Omental fat pad (tissue), 4 donors: ENCODE results near the gene KCNJ15. TPM values are rescaled to one million over a fixed set of nuclear protein-coding genes. Genes with fewer than 3 reads are reported as not detected.

Experiments used
- ATAC-seq: fragments of 150-250 bp; one replicate; pipeline ENCODE4 v1.9.1; 2016; ENCODE audit warnings: mild to moderate bottlenecking, moderate library complexity; ENCODE audit not compliant: low FRiP score
- DNase-seq: peaks from one replicate; pipeline ENCODE4 v3.0.0-alpha.2; 2019; ENCODE audit warnings: low spot score
- total RNA-seq, 4 donors: library from RNA; depleted of rRNA; stranded (reverse); fragments of >200 nt; gene quantifications; one replicate each; pipeline ENCODE4 v1.1.0, GENCODE V29; 2016
- TF ChIP-seq, protein P1 (sequence below), 3 donors: fragments of 450-650 bp; IDR thresholded peaks; one replicate each; pipeline ENCODE4 v1.5.1; 2016 to 2017; ENCODE audit warnings: antibody characterized with exemption in 3 of 3, mild to moderate bottlenecking in 3 of 3, moderate library complexity in 2 of 3

The KCNJ15 gene
- total RNA-seq, 4 donors from 2014 or later: 1.2 to 12.1 (median 2.7) TPM

DNA sequence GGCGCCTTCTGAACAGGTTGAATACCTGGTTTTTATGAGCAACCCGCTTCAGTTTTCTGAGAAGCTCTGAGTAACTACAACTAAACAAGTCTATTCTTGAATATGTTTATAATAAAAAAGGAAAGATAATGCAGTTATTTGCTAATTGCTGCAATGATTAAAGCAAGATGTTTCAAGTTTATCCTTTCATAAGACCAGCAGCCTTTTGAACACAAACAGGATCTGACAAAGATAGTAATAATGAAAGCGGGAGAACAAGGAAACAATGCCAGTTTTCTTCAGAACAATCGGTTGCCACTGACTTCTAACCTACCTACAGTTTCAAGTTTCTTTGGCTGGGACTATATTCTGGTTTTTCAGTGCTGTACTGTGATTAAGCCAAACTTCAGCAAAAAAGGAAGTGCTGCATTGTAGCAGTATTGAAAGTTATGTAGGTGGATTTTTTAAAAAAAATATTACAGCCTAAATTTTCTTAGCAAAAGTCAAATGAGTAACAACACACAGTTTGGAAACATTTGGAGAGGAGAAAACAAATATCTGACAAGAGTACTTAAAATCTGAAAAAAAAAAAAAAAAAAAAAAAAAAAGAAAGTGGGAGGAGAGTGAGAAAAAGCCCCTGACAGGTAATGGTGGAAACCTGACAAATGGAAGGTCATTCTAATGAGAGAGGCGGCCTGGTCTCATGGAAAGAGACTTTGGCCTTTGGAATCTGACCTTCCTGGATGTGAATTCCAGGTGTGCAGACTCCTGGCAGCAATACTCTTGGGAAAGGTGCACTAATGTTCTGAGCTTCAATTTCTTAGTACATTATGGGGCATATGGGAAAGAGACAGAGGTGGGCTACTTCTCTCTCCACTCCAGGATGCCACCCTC lies 11.4 kb downstream of the KCNJ15 start:
- ATAC-seq (no peak), DNase-seq (no peak)
- TF ChIP-seq, protein P1, sequence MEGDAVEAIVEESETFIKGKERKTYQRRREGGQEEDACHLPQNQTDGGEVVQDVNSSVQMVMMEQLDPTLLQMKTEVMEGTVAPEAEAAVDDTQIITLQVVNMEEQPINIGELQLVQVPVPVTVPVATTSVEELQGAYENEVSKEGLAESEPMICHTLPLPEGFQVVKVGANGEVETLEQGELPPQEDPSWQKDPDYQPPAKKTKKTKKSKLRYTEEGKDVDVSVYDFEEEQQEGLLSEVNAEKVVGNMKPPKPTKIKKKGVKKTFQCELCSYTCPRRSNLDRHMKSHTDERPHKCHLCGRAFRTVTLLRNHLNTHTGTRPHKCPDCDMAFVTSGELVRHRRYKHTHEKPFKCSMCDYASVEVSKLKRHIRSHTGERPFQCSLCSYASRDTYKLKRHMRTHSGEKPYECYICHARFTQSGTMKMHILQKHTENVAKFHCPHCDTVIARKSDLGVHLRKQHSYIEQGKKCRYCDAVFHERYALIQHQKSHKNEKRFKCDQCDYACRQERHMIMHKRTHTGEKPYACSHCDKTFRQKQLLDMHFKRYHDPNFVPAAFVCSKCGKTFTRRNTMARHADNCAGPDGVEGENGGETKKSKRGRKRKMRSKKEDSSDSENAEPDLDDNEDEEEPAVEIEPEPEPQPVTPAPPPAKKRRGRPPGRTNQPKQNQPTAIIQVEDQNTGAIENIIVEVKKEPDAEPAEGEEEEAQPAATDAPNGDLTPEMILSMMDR (IDR thresholded peaks at IDR 0.05): no peak

DNA sequence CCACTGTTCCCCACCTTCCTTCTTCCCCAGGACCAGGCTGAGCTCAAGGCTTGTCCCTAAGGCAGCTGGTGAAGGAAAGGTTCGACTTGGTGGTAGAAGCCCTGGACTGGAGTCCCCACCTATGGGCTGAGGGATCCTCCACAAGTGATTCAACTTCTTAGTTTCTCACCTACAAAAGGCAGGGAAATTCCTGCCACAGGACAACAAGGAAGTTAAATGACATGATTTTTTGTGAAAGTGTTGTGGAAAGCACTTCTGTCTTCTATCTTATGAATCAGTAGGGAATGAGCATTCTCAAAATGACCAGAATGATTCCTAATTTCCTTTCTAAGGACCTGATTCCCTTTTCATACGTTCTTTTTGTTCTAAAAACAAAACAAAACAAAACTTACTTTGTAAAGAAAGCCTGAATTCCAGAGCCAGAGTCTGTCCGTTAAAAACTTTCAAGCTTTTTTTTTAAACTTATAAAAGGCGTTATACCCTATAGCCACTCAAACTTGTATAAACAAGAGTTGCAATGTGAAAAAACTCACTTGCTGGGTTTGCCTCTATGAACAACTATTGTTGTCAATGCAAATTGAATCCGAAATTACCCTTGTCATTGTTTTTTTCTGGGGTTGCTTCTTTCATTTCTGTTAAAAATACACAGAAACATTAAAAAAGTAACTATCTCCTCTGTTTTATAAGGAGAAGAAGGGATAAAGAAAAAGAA lies 12.2 kb downstream of the KCNJ15 start:
- ATAC-seq (no peak), DNase-seq (no peak)
- TF ChIP-seq, protein P1 (IDR thresholded peaks at IDR 0.05): no peak

DNA sequence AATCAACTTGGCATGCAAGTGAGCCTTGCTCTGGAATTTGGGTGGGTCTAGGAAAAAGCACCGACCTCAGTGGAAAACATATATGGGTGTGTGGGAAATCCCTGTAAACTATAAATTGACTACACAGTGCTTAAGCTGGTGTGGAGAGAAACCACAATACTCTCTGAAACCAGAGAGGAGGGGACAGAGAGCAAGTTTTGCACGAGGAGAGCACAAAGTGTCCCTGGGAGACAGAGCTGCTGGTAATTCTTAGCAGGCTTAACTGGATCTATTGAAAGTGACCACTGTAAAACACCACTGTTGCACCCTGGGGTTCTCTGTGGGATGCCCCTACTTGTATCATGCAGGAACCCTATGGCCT lies 12.8 kb downstream of the KCNJ15 start:
- no peak for ATAC-seq
- DNase-seq: no peak
- TF ChIP-seq, protein P1 (IDR thresholded peaks at IDR 0.05): no peak

DNA sequence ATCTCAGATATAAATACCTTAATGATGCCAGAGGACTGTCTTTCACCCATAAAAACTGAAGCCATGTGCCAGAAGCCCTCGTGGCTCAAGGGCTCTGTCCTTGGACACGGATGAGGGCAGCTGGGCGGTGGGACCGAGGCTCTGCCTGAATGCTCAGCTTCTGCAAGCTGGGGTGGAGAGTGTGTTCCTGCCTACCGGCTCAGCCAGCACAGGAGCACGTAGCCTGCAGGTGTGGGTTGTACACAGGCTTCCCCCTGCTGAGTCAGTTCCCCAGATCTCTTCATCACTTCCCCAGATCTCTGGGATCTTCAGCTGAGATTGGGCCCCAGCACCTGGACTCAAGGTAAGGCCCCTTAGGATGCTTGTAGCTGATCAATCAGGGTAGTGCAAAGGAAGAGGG lies 15.4 kb downstream of the KCNJ15 start:
- DNase-seq: no peak
- peak; percentile 21 for ATAC-seq
- TF ChIP-seq, protein P1 (IDR thresholded peaks at IDR 0.05): no peak

DNA sequence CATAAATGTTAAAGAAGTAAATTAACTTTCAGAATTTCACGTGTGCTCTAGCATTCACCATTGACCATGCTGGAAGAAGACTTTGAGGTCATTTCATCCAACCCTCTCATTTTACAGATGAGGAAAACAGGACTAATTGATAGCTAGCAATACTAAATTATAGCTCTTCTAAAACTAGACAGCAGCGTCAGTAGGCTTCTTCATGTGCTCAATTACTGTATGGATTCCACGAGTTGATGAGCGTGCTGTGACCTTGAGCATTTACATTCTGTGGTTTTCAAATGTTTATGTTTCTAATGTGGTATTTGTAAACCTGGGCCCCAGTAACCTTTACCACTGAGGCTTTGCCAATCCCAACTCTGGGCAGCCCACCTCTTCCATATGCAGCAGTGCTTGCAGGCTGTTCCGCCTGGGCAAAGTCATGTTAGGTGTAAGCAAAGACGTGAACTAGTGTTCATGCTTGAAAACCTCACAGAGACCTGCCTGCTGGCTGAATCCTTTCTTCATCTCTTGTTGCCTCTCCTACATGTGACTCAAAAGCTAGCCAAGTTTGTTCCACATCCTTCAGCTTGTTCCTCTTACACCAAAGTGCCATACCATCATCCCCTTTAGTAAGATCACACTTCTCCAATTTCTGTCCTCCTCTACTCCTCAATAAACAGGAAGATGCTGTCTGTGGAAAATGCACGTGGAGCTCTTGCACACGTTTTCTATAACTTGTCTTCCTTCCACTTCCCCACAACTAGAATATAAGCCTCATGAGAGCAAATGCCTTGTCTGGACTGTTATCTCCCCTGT lies 17.2 kb downstream of the KCNJ15 start:
- TF ChIP-seq, protein P1 (IDR thresholded peaks at IDR 0.05): no peak
- ATAC-seq (no peak), DNase-seq (no peak)

DNA sequence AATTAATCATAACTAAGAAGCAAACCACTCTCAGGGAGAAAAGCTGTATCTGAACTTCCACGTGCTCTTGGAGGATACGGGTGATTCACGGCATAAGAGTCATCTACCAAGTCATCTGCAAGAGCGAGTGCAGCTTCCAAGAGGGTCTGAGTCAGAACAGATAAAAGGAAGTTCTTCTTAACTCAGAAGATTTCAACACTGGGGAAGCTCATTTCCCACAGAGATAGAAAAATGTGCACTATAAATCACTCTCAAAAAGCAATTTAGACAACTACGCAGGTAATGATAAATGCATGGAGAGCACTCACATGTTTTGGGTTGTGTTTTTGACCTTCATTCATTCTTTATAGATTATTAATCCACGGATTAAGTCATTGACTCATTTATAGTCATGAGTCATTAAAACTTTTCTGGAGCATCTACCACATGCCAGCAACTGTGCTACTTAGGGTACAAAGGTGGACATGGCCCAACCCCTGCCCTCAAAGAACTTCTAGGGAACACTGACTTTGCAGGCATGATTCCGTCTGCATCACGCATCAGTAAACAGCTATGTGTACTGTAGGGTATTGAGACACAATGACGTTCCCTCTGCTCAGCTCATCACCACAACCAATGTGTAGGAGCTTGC lies 20.8 kb downstream of the KCNJ15 start:
- TF ChIP-seq, protein P1 (IDR thresholded peaks at IDR 0.05): no peak
- ATAC-seq: peak; percentile 92
- DNase-seq: no peak
